Lower leg skin (tissue), 4 donors: ENCODE results near the gene KRT79. TPM values are rescaled to one million over a fixed set of nuclear protein-coding genes. Genes with fewer than 3 reads are reported as not detected.

Experiments
- DNase-seq, 2 donors: peaks; one replicate each; pipeline ENCODE4 v3.0.0-alpha.2; 2019; ENCODE audit warnings: low spot score in 2 of 2
- H3K4me3 ChIP-seq: fragments of 200-600 bp; sonication (generic); 2 replicates; pipeline ENCODE4 v1.5.1; 2017; ENCODE audit warnings: mild to moderate bottlenecking, low read depth; ENCODE audit not compliant: poor library complexity, severe bottlenecking
- CTCF ChIP-seq, 3 donors: fragments of 450-650 bp; IDR thresholded peaks; one replicate each; pipeline ENCODE4 v1.5.1; 2016; ENCODE audit warnings: antibody characterized with exemption in 3 of 3, mild to moderate bottlenecking in 3 of 3, moderate library complexity in 2 of 3
- POLR2A ChIP-seq, 2 donors: fragments of 450-650 bp; IDR thresholded peaks; one replicate each; pipeline ENCODE4 v1.6.1; 2016 to 2017; ENCODE audit warnings: antibody characterized with exemption in 2 of 2, mild to moderate bottlenecking in 1 of 2, moderate library complexity in 1 of 2
- WGBS, 2 donors: methylation state at CpG; one replicate each; pipeline ENCODE4 v1.1.5; 2018; 5-methylcytosine and 5-hydroxymethylcytosine counted together
- intact Hi-C: fragments of 100-400 bp; cut with DNase I; formaldehyde crosslinking; loops from one replicate; pipeline ENCODE4 v1.15.0; 2023; ENCODE audit warnings: low total_unique reads
- total RNA-seq, 4 donors: library from RNA; depleted of rRNA; stranded (reverse); fragments of >200 nt; gene quantifications; one replicate each; pipeline ENCODE4 v1.1.0, GENCODE V29; 2016

KRT79 gene
- total RNA-seq, 4 donors from 2014 or later = 8.5 to 259 (median 78.2) TPM

- WGBS, 2 donors = 85 to 89% methylated on average over 5 of the region's 5 CpGs
- no peak for DNase-seq
- intact Hi-C loops = no loop called here
- TF ChIP-seq POLR2A (IDR thresholded peaks at IDR 0.05) (no peak), CTCF (IDR thresholded peaks at IDR 0.05) (no peak)
- no peak overlapping the region for H3K4me3 ChIP-seq
These were observed 9.2 kb downstream of the KRT79 start for GRCh38 chr12:52824741-52825410.

GRCh38 chr12:52823761-52824450, 10.2 kb downstream of the KRT79 start:
- intact Hi-C loops = no loop called here
- 90% methylated on average over 13 to 15 of the region's 15 CpGs for WGBS, 2 donors
- TF ChIP-seq CTCF (IDR thresholded peaks at IDR 0.05) (no peak), POLR2A (IDR thresholded peaks at IDR 0.05) (no peak)
- no peak for DNase-seq
- no peak overlapping the region for H3K4me3 ChIP-seq

GRCh38 chr12:52822771-52823510, 11.2 kb downstream of the KRT79 start:
- 76 to 79% methylated on average over 16 of the region's 16 CpGs for WGBS, 2 donors
- TF ChIP-seq CTCF (IDR thresholded peaks at IDR 0.05) (no peak), POLR2A (IDR thresholded peaks at IDR 0.05) (no peak)
- H3K4me3 ChIP-seq = no peak overlapping the region
- intact Hi-C loops = no loop called here
- no peak for DNase-seq

DNA sequence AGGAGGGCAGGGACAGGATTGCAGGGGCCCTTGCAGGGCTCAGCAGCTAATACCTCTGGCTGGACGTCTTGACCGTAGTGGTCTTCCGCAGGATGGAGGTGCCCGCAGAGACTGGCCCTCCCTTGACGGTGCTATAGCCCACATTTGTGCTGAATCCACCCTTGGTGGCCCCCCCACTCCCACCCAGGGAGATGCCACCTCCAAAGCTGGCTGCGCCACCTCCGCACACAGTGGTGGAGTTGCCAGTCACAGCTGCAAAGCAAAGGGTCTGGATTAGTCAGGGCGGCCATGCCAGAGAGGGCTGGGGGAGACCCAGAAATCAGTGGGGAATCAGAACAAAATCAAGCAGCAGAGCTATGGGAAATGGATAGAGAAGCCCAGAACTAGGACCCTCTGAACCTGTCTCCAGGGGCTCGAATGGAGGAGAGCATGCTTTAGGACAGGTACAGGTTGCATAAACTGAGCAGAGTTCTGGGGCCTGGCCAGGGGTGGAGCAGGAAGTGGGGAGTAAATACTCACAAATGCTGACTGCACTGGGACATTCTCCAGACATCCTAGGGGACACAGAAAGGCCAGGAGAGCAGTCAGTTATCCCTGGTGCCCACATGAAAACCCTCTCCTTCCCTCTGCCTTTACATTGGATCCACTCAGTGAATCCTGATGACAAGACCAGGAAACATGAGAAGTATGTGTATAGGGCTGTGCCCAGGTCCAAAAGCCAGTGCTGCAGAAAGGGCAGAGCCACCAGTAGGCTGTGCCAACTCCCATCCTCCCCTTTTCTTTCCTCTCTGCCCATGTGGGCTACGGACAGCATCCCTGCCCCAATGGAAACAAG, 12.1 kb downstream of the KRT79 start:
- H3K4me3 ChIP-seq = no peak overlapping the region
- DNase-seq = no peak
- TF ChIP-seq CTCF (IDR thresholded peaks at IDR 0.05) (no peak), POLR2A (IDR thresholded peaks at IDR 0.05) (no peak)
- intact Hi-C loops = no loop called here
- 76 to 80% methylated on average over 10 of the region's 10 CpGs for WGBS, 2 donors

DNA sequence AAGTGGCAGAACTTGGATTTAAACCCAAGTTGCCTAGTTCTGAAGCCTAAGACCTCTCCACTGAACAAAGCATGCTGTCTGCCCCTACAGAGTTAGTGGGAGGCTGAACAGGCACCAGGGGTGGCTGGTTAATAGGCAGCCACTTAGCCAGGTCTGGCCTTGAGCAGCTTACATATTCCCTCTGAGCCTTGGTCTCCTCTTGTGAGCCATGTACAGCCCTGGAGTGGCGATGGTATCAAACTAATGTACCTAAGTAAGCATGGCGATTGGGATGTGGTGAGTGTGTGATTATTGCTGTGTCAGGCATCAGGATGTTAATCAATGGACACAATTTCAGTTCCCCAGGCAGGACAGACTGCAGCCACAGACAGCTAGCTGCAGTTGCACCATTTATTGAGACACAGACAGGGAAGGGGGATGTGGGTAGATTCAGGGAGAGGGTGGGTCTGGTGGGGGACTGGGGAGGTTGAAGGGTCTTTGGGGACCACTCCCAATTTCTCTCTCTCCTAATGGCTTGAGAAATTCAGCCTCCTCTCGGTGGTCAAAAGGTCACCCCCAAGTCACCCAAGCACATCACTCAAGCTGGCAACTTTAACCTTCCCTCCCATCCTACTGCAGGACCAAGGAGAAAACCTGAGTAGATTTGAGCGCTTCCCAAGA, 12.9 kb downstream of the KRT79 start:
- WGBS, 2 donors = 88 to 94% methylated on average over 4 of the region's 4 CpGs
- intact Hi-C loops = no loop called here
- no peak for TF ChIP-seq POLR2A (IDR thresholded peaks at IDR 0.05)
- no peak for TF ChIP-seq CTCF (IDR thresholded peaks at IDR 0.05)

More for the DNA sequence above, 12.9 kb downstream of the KRT79 start:
- DNase-seq = no peak
- H3K4me3 ChIP-seq = no peak overlapping the region
